Measurements from ENCODE around the gene TULP3.

The TULP3 gene

DNA sequence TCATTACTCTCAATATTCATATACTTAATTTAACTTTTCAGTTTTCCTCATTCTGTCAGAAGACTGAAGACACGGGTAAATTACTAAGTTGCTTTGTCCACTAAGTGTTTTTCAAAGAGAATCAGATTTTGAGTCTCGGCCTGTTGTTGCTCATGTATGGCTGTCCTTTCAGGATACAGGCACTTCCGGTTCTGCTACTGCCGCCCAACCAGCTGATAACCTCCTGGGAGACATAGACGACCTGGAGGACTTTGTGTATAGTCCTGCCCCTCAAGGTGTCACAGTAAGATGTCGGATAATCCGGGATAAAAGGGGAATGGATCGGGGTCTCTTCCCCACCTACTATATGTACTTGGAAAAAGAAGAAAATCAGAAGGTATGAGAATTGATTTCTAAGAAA lies 40.2 kb downstream of the TULP3 start:
- DNase-seq: no peak

DNA sequence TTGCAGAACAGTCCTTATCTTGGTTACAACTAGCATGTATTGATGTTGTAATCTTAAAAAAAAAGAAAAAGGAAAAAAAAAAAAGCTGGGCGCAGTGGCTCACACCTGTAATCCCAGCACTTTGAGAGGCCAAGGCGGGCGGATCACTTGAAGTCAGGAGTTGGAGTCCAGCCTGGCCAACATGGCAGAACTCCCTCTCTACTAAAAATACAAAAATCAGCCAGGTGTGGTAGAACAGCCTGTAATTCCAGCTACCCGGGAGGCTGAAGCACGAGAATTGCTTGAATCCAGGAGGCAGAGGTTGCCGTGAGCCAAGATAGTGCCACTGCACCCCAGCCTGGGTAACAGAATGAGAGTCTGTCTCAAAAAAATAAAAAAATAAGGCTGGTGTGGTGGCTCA lies 42.9 kb downstream of the TULP3 start:
- no peak for DNase-seq

DNA sequence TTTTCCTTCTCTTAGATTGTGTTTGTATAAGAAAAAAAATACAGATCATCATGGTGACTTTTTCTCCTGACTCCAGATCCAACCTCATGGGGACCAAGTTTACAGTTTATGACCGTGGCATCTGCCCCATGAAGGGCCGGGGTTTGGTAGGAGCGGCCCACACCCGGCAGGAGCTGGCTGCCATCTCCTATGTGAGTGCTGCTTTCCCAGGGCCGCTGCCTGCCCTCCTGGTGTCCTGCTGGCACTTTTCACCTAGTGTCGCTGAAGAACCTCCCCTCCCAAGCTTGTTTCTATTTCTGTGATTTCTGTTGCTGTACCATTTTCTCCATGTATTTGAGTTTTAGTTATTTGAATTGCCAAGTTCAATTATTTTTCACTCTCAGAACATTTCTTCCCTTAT lies 43.7 kb downstream of the TULP3 start:
- DNase-seq: no peak

DNA sequence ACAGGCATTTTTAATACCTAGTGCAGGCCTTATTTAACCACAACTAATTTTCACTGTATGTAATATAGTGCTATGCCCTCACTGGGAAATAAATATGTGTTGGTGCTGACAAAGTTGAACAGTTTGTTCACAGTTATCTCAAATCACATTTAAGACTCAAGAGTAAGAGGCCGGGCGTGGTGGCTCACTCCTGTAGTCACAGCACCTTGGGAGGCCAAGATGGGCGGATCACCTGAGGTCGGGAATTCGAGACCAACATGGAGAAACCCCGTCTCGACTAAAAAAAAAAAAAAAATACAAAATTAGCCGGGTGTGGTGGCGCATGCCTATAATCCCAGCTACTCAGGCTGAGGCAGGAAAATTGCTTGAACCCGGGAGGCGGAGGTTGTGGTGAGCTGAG lies 45.6 kb downstream of the TULP3 start:
- DNase-seq: no peak

DNA sequence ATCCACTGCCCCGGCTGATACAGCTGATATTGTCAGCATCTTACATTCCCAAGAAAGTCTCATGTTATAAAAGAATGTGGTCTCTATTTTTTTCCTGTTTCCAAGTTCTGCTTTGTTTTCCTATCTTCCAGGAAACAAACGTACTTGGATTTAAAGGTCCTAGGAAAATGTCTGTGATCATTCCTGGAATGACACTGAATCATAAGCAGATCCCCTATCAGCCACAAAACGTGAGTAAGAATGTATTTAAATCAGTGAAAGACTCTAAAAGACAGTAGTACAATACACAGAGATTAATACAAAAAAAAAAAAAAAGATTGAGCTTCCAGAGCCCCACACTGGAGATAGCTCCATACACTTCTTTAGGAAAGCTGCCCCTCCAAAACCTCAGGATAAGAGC lies 46.8 kb downstream of the TULP3 start:
- no peak for DNase-seq

DNA sequence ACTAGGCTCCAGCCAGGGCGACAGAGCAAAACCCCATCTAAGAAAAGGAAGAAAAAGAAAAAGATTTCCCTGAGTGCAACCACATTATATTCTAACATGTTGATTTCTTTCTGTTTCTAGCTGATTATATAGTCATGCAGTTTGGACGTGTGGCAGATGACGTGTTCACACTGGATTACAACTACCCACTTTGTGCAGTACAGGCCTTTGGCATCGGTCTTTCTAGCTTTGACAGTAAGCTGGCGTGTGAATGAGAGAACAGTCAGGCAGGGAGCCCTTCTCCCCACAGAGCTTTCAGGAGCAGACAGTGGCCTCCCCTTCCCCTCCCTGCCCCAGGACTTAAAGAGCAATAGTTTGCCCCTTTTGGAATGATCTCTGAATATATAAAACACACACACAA lies 48.5 kb downstream of the TULP3 start:
- DNase-seq: no peak

DNA sequence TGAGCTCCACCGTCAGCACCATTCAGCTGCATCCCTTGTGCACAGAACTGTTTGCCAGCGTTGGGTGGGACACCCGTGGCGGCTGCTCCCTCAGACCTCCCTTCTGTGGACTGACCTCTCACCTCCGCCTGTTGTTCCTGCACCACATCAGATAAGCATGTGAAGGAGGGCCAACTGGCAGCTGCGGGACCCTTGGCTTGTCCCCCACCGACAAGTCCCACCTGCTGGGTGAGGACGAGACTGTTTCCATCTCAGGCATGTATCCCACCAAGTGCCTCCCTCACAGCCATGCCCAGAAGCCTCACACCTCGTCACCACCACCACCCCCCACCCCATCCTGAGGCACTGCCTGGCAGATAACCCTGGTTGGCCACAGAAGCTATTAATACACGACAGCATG lies 49.9 kb downstream of the TULP3 start:
- DNase-seq: no peak

DNA sequence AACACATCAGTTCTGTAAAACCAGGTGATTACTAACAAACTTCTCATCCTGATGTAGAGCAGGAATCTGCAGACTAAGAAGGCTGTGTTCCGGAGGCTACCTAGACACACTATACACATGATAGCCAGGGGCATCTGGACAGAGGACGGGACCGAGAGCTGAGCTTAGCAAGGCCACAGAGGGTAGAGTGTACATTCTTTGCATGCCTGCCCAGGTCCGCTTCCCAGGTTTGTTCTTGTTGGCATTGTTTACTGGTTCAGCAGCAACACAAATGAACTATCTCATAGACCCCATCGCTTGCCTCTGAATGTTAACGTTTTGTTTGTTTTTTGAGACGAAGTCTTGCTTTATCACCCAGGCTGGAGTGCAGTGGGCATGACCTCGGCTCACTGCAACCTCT lies 50.8 kb downstream of the TULP3 start:
- DNase-seq: no peak

DNA sequence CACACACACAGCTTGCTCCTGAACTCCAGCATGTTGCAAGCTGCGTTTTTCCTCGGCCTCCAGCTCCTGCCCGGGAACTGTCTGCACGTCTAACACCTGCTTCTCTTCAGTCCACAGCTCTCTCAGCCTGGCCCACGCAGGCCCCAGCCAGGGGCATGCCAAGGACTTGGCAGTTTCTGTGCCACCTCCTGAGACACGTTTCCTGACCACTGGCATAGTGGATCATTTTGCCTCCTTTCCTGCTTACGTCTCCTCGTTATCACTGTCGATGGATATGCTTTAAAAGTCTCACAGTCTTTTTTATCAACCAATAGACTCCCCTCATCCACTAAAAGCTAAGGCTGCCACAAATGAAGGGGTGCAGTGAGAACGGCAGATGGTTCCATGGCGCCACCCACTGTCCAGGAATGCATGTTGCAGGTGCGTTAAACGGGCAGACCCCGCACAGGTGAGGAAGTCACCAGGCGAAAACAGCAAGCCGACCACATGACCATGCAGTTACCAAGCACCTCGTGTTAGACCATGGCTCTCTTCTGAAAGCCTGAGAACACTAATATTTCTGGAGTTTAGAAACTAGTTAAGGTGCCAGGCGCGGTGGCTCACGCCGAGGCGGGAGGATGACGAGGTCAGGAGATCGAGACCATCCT lies 53.8 kb downstream of the TULP3 start:
- peak; percentile 63 for DNase-seq

DNA sequence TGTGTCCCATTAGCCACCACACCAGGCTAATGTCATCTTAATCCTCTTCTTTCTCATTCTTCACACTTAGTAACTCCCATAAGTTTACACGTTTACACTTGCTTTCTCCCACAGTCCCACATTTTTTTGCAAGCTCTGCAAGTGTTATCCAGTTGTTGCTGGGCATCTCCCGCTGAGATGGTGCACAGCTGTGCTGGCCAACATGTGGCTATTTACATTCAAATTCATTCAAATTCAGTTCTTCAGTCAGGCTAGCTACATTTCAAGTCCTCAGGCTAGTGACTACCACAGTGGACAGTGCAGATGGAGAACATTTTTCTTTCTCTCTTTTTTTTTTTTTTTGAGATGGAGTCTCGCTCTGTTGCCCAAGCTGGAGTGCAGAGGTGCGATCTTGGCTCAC lies 58.7 kb downstream of the TULP3 start:
- DNase-seq: no peak

DNA sequence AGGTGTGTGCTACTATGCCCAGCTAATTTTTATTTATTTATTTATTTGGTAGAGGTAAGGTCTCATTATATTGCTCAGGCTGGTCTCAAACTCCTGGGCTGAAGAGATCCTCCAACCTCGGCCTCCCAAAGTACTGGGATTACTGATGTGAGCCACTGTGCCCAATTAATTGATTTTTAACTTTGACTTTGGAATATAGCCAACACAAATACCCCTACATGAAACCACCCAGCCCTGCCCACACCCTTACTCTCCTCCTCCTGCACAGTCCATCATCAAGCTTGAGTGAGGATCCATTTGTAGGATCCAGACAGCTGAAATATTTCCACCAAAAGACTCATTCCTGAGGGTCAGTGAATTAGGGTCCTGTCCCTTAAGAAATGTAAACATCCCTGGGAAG lies 65.2 kb downstream of the TULP3 start:
- no peak for DNase-seq

DNA sequence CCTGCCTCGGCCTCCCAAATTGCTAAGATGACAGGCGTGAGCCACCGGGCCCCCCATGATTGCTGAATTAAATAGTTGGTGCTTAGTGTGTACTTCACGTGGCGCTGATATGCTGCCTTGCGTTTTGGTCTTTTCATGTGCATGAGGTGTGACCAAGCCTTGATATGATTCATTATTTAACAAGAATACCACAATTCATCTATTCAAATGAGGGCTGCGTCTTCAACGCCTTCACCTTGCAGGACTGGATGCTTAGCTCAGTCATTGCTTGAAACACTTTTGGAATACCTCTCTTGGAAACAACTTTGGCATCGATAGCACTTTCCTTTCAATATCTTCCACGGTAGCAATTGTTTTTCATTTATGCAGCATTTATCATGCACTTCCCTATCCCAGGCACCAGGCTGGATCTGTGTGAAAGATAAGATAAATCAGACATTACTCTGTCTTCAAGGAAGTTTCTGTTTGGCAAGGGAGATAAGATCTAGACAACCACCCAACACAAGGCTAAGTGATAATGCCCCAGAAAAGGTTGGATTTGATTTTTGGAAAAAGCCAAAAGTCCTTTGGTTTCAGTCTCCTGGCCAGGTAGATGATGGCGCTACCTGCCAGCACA lies 67.2 kb downstream of the TULP3 start:
- DNase-seq: no peak

DNA sequence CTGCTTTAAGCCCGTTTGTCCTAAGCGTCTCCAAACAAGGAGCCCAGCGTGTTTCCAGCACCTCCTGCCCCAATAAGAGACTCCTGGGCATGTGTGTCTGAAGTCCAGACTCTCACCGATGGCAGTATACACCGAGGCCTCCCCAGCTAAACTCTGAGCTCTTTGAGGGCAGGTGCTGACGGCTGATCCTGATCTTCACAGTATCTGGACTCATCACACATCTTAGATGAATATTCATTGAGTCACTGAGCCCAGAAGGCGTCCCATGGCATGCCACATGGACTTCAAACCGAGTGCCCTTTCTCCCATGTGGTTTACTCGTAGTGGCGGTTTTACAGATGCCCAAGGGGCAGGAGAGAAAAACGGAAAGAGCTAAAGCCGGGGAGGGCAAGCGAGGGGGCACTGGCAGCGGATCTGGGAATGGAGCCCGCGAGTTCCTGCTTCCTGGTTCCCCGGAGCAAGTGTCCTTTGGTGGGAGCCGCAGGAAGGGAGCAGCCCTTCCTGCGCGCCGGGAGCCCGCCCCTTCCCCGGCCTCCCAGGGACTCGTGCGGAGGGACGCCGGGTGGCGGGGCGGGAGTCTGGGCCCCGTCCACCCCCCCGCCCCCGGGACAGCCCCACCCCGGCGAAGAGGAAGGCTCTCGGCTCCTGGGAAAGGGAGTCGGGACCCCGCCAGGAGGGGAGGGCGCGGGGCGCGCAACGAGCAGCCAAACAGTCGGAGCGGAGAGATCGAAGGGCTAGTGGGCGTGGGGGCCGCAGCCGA lies 67.9 kb downstream of the TULP3 start:
- DNase-seq: peak; percentile 73

DNA sequence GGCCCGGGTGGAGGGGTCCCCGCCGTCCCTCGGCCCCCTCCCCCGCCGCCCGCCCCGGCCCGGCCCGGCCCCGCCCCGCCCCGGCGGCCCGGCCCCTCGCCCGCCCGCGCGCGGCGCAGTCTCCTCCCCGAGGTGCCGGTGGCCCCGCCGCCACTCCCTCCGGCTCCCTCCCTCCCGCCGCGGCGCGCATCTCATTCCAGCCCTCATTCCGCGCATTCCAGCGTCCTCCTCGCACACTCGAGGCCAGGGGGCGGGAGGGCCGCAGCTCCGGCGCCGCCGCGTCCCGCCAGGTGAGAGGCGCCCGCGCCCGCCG lies 68.5 kb downstream of the TULP3 start, which contains the start of gene TEAD4:
Gene TEAD4 (plus strand): TSS at position 206 of the 313 bp plus-strand sequence.
- DNase-seq: peak; percentile 69

DNA sequence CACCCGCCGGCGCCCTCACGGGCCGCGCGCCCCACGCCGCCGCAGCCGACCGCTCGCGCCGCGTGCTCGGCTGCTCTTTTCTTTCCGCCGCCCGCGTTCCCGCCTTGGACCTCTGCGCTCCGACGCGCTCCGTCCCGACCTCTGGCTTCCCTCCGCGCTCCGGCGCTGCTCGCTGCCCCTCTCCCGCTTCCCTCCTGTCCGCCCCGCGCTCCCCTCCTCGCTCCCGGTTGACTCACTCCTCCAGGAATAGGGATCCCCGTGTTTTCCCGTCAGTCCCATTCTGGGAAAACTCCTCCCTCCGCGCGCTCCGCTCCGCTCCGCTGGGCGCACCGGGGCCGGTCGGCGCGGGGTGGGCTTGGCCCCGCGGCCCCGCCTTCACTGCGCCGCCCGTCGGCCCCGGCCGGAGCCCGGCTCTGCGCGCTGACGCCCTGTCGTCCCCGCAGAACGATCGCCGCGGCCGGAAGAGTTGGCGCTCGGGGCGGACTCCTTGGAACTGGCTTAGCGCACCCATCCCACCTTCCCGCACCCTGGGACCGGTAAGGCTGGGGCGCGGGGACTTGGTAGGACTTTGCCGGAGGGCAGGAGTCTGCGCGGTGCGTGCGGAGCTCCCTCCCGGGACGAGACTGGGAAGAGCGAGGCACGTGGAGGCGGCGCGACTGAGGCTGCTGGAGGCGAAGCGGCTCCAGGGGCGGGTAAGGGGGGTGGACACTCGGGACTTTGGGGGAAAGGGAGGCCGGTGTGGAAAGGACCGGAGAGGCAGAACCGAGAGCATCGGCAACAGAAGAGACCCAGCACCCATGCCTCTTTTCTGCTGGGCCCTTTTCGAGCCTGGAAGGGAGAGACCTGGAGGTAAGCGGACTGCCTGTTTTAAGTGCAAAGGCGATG lies 69.1 kb downstream of the TULP3 start:
- peak; percentile 46 for DNase-seq

DNA sequence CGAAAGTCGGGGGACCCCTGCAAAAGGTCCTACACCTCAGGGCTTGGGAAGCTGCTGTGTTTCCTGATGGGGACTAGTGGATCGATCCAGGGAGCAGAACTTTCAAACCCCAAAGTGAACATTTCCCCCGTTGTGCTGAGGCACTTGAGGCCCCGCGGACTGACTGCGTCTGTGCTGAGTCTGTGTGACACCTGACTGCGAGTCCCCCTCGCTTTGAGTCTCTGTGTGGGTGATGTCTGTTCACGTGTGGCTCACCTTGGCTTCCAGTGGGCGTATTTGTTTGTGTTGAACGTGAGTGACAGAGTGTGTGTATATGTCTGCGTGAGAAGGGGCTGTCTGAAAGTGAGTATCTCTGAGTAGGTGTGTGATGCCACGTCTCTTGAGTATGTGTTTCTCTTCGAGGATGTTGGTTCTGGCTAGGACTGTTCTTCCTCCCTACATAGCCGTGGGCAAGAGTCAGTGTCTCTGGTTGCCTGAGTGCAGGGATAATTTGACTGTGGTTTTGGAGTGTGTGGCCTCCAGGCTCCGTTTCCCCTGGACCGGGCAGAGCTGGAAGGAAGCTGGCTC lies 69.8 kb downstream of the TULP3 start:
- no peak for DNase-seq

DNA sequence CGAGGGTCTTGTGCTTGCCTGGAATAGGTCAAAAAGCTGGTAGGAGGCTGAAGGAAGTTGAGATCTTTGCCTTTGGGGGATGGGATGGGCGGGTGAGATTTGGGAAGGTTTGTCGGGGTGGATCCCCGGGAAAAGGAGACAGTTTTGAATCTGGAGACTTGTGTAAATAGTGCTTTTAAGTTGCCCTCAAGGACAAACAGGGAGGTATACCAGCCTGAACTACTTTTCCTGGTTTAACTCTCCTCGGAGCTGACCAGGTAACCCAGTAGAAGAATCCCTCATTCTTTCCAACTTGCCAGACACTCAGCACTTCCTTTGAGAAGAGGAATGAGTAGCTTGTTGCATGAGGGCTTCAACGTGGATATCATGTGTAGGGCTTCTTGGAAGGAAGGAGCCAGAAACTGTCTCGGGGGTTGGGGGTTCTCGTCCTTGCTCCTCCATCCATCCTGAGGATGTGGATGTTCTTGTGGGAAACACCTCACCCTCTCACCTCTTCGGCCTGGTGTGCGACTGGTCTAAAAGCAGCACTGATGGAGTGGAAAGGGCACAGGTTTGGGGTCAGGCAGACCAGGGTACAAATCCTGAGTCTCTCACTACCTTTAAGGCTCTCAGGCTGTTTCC lies 70.4 kb downstream of the TULP3 start:
- DNase-seq: no peak

DNA sequence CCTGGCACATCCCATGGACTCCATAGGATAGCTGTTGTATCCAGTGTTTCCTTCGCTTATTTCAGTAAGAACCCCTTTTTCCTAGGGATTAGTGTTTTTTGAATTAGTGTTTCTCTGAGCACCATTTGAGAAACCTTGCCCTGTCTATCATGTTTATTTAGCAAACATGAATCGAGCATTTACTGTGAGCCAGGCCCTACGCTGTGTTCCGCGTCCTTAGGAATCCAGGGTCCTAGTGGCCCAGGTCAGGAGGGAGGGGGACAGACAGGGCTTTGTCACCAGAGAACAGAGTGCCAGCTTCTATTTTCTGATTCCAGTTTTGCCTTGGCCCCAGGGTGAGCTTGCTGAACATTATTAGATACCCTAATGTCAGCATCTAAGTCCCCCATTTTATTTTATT lies 71.0 kb downstream of the TULP3 start:
- no peak for DNase-seq

DNA sequence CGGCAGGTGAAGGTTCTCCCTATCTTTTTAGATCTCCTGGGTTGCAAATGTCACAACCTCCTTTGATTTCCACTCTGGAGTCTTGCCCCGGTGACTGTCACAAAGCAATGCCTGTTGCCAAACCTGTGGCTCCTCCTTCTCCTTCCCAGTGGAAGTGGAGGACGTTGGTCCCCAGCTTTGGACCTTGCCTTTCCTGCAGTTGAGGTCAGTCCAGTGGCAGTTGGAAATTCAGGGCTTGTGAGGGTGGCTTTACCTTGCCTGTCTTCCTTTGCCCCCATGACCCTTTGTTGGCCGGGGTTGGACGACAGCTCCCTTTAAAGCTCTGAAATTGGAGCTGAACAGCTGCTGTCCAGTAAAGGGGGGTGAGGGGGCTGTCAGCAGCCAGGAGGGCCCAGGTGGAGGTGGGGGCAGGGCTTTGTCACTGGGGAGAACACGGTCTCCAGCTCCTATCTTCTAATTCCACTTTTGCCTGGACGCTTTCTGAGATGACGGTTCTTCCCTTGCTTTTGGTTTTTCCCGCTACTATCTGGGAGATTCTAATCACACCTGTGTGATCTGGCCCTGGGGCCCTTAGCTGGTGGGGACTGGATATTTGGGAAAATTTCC lies 72.6 kb downstream of the TULP3 start:
- no peak for DNase-seq

DNA sequence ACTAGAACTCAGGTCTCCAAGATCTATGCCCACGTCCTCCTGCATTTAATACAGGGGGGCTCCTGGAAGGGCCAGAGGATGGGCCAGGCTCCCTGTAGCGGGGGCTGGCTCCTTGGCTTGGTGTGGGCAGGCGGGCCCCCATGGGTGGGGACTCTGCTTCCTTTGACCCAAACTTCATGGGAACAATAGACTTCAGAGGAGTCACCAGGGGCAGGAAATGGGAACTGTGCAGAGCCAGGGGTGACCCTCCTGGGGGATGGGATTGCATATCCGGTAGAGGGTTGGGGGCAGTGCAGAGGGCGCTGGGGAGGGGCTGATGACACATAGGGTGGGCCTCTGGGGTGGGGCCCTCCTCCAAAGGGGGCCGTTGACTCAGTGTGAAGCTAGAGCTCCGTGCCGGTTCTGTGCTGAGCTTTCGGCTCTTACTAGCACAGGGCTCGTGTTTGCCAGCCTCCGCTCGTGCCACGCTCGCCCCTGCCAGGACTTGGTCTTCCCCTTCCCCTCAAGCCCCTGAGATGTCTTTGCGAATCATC lies 73.1 kb downstream of the TULP3 start:
- DNase-seq: no peak

DNA sequence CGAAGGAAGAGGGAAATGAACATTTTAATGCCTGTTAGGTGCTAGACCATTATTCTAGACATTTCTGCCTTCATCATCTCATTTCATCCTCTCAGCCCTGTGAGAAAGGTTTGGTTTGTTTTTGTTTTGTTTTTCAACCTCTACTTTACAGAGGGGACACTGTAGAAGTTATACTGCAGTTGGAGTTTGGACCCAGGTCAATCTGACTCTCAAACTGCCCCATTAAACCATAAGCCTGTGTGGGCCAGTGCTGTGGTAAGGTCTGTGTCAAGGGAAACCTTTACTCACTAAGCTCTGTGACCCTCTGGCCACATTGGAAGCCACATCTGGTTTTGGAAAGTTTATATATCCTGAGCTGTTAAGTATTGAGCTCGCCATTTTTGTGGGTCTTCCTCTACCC lies 77.0 kb downstream of the TULP3 start:
- no peak for DNase-seq

DNA sequence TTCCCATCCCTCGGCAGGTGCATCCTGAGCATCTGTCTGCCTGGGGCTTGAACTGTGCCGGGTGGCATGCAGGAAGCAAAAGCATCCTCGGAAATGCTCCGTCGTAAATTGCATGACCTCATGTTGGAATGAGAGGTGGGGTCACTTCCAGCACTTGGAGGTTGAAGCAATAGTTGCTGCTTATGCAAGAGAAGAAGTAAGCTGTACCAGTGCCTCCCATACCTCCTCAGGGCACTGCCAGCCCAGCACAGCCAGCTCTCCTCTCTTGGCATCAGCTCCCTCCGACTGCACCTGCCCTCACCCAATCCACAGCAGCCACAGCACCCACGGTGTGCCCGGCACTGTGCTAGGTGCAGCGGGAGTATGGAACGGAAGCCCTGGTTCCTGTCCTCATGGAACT lies 80.1 kb downstream of the TULP3 start:
- peak; percentile 1 for DNase-seq

Data from NCI-H345 (cell line).